GM21737 (cell line): Measurements from ENCODE around the gene HOXA11.

Source experiments
- ATAC-seq: cut with Tn5 transposase; IDR thresholded peaks from one replicate; pipeline ENCODE4 v1.9.1; 2021; ENCODE audit warnings: mild to moderate bottlenecking, moderate library complexity; ENCODE audit not compliant: unreplicated experiment

HOXA11 gene

GRCh38 chr7:27182285-27182841, 2.7 kb downstream of the HOXA11 start:
- no peak for ATAC-seq

GRCh38 chr7:27181795-27182275, 3.2 kb downstream of the HOXA11 start:
- ATAC-seq: no peak

DNA sequence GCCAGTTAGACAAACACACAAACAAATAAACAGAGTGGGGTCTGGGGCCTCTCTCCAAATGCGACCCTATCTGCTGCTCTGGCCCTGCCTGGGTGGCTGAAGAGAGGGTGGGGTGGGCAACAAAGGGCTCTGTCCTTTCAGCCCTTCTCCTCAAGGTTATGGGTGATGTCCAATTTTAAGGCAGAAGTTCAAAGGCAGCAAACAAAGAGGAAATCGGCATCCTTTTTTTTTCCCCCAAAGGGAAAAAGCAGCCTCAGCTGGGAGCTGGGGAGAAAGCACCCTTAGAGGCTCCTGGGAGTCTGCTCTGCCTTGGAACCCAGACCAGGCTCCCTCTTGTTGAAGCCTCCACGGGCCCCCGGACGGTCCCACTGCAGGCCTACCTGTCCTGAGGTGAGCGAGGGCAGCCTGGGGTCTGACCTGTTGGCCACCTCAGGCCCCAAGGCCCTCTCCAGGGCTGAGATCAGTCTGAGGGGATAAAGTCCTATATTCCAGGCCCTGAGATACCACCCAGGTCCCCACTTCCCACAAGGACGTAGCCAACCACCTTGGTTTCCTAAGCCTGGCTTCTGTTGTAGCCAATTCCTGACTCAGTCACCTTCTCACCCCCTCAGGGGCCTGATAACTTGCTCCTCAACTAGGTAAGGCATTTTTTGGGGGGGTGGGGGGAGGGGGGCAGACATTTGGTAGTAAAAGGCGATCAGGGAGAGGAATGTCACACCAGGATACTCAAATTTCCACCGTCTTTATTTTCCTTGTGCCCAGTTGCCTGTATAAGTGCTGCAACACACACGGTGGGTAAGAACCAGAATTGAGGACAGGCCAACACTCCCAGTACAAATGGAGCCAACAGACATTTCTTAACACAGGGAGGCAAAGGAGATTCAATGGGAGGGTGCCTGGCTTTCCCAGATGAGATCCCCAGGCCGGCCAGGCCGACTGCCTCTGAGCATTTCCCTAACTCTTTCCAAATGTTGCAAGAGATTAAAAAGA, 4.3 kb downstream of the HOXA11 start:
- ATAC-seq: no peak

DNA sequence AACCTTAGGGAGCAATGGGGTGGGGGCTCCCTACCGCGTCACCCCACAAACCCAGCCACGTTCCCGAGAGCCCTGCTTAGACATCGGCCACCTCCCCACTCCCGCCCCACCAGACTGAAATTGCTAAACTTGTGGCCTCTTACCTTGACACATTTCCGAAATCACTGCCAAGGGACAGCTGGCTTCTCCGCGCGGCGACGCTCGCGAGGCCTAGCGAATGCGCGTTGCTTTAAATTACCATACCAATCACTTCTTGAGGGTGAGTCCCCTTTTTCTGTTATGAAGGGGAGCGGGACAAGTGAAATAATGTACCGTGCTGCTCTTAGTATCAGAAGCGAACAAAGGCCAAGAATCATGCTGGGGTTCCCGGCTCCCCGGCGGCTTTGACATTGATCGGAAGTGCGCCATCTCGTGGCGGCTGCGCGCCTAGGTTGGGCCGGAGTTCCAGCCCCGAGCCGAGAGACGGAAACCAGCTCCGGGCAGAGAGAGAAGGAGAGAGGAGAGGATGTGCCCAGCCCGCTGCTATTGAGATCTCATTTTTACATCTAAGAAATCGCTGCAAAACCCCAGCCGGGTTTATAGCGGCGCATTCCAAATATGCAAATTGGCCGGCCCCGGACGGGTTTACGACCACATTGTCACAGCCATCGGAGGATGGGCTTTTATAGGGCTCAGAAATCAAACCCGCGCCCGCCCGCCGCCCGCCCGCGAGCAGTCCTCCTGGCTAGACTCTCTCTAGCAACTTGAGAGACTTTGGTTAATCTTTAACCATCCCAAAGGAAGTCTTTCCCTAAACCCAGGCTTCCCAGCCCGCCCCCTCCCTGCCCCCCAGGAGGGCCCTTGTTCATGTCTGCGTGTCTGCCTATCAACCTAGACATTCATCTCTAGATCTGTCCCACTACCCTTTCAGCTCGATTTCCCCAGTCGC, 5.3 kb downstream of the HOXA11 start:
- ATAC-seq: no peak

- ATAC-seq: no peak
Measured at GRCh38 chr7:27179030-27179429, 6.0 kb downstream of the HOXA11 start.

DNA sequence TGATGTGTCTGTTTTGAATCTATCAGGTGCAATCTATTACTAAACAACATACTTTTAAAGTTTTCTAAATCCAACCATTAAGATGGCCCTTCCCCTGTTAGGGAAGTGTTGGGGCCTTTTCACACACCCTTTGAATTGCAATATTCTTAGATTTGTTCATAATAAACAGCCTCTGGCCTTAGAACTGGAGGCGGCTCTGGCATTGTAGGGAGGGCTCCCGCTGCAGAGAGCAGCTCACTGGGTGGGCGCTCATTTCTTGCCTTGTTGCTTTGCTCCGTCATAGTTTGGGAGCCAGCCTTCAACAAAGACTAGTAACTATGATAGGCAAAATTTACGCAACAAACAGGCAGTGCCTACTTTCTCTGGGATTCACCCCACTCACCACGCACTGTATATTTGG, 6.7 kb downstream of the HOXA11 start:
- ATAC-seq: no peak

- ATAC-seq: no peak
Measured at GRCh38 chr7:27177795-27178320, 7.2 kb downstream of the HOXA11 start.

GRCh38 chr7:27176962-27177794, 7.9 kb downstream of the HOXA11 start:
- no peak for ATAC-seq

GRCh38 chr7:27176524-27176845, 8.5 kb downstream of the HOXA11 start:
- no peak for ATAC-seq

DNA sequence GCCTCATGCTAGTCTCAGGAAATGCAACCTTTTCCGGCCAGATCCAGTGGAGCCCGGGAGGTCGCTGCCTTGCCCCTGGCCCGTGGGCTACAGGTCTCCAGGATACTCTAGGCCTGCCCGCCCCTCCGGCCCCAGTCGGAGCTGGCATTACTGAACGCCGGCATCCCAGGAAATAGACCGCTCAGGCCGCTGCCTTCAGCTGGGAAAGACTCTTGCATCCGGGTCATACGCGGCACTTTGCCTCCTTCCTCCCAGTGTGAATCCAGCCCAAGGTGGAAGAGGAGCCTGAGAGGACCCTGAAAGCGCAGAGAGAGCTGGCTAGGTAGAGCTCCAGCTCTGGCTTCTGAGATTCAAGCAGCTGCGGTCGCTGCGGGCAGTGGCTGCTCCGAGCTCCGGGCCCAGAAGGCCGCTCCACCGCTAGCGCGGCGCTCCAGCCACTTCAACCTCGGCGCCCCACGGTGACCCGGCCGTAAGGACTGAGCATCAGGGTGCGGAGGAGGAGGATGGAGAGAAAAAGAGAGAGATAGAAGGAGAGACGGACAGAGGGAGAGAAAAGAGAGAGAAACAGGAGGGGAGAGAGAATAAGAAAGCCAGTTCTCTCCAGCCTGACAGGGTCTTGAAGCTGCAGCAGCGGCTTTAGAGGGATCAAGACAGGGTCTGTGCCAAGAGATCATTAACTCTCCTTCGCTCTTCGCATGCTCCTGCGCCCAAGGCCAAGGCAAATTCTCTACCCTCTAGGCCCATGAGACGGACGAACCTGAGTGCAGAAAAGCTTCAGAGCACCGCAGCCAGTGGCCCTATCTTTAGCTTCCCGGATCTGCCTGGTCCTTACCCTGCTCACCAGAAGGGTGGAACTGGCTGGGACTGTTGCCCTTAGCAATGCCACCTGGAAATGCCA, 9.2 kb downstream of the HOXA11 start:
- ATAC-seq: no peak

DNA sequence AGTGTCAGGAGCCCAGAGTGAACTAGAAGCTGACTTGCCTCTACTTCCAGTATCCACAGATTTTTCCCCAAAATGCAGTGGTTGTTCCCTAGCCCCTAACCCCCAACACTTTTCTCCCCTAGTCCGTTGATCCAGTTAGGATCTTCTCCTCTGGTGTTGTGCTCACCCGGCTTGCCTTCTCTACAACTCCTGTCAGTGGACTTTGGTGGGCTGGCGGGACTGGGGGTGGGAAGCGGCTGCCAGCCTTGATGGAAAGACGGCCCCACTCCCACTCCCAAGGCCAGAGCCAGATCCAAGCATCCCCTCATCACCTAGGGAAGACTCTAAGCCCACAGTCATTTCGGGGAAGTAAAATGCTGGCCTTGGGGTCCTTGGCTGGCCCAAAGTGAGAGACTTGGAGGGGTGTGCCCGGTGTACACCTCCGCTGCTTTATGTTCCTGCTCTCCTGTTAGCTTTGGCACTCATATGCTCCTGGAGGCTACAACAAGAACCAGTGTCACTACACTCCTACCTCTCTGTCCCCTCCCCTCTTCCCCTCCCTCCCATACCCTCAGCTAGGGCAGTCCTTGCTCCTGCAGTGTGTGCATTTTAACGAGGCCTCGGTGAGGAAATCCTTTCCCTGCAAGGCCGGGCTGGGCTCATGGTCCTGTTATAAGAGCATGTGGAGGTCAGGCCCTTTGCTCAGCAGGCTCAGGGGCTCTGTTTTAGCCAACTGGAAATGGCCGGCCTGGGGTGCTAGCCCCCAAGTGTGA, 10.0 kb downstream of the HOXA11 start:
- no peak for ATAC-seq

DNA sequence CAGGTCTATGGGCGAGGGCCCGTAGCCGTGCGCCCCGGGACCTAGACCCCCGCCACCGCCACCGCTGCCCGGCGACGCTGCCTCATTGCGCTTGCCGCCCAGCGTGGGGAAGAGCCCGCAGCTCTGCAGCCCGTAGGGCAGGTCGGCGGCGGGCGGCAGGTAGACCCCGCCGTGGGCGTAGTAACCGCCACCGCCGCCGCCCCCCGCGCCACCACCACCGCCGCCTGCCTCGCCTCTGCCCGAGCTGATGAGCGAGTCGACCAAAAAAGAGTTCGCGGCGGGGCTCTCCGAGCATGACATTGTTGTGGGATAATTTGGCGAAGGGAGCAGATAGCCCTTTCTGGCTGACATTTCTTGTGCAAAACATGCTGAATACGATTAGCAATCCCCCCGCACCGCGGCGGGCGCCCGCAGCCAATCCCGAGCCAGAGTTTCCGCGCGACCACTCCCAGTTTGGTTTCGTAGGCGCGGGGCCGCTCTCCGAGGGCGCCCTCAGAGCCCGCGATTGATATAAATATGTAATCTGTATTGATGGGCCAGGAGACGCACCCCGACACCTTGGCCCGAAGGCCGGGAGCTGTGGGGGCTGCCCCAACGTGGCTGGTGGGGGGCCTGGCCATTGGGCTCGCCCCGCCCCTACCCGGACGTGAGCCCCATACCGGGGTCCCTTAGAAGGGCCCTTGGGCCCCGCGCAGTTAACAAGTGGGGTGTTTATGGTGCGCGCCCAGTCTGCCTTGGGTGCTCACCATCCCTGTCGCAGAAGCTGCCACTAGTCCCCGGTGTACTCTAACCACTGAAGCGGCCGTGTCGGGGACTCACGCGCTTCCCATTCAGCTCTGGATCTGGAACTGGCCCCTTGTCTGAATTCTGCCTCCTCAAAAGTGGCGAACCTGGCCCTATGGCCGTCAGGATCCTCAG, 10.8 kb downstream of the HOXA11 start, which contains the start of gene HOXA10:
Gene HOXA10, minus strand, starts transcription at position 365 of the 918 bp plus-strand sequence. Its CDS starts 14 bp downstream, at position 351.
- ATAC-seq: no peak

DNA sequence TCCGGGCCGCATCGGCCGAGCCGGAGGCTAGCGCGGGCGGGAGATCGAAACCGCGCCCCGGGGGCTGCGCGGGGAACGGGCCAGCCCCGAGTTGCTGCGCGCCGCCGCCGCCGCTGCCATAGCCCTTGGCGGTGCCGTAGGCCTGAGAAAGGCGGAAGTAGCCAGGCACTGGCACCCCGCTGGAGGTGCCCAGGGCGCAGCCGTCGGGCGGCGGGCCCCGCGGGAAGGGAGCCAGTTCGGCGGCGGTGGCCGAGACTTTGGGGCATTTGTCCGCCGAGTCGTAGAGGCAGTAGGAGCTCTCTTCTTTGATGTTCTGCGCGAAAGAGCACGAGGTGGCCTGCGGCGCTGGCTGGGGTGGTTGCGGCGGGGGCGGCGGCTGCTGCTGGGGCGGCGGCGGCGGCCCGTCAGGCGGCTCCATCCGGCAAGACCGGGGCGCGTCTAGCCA, 11.5 kb downstream of the HOXA11 start:
- ATAC-seq: no peak

- ATAC-seq: no peak
Measured at GRCh38 chr7:27172823-27173510, 12.1 kb downstream of the HOXA11 start.

- ATAC-seq: no peak
Measured at GRCh38 chr7:27172315-27172774, 12.7 kb downstream of the HOXA11 start.

DNA sequence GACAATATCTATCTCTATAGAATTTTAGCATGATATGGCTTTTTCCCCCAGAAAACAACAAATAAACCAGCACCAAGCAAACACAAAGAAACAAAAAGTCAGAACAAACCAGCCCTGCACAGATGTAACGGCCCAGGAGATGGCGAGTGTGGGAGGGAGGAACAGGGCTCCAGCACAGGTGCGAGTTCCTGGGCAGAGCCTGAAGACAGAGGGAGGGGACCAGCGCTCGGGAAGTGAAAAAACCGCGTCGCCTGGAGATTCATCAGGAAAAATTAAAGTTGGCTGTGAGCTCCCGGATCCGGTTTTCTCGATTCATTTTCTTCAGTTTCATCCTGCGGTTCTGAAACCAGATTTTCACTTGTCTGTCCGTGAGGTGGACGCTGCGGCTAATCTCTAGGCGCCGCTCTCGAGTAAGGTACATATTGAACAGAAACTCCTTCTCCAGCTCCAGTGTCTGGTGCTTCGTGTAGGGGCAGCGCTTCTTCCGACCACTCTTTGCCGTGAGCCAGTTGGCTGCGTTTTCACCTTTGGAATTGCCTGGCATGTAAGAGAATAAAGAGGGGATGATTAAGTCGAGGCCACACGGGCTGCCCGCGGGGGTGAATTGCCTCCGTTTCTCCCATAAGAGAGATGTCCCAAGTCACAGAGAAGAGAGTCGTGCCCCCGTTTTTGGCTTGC, 13.3 kb downstream of the HOXA11 start:
- no peak for ATAC-seq
